Measurements from ENCODE around the gene DDAH1. TPM values are rescaled to one million over a fixed set of nuclear protein-coding genes. Genes with fewer than 3 reads are reported as not detected.

Gene DDAH1
- total RNA-seq, 1 experiment from 2014 or later: 36.3 TPM

DNA sequence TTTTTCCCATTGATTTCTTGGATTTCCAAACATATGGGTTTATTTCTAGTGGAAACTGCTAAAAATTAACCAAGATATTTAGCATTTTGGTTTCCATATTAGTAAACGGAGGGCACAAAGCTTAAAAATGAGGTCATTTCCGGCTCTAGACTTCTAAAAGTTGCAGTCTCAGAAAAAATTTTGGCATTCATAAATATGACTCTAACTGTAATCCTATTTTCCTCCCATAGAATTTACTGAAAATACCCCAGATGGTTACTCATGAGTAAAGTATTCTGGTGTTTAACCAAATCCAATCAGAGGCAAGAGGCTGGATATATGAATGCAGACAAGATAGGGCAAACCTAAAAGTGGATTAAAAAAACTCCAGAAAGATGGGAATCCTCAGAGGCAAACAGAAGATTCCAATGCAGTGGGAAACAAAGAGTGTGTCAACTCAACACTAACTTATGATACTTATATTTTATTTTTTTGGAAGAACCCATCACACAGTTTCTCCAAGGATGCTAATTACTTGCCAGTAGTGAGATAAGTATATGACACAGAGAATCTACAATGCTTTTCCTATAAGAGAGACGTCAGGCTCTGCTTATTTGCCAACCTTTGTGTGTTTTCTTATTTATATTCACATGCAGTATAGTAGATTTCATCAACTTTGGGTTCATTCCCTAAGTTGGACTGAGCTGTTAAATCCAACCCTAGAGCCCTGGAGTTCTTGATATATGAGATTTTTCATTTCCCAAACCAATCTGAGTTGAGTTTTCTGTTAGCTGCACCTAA, 98.4 kb downstream of the DDAH1 start:
- Mint-ChIP-seq H3K9me3 (no peaks in the 10 kb centered on the region), H3K4me3 (no peak overlapping the region), H3K36me3 (ENCODE audit: insufficient read depth in 1 of 3, low read depth in 3 of 3) (no peaks in the 10 kb centered on the region), H3K27ac (no peak overlapping the region), H3K27me3 (ENCODE audit: low read depth) (no peaks in the 10 kb centered on the region), H3K4me1 (no peaks in the 10 kb centered on the region)
- no peak overlapping the region for H3K4me2 ChIP-seq (ENCODE audit: insufficient read depth, insufficient read length, low read length)
- no CpG with 5 or more reads among the region's 3 CpGs for WGBS (ENCODE audit: extremely low coverage, insufficient read length, low lambda C conversion rate)
- H2BK15ac ChIP-seq (ENCODE audit: low read depth, low read length): no peak overlapping the region
- H2BK20ac ChIP-seq (ENCODE audit: low read depth, low read length, poor library complexity, severe bottlenecking): no peak overlapping the region
- no peak overlapping the region for H3K14ac ChIP-seq (ENCODE audit: insufficient read depth, low read length)
- H3K56ac ChIP-seq (ENCODE audit: insufficient read length, low read depth, low read length): no peak overlapping the region
- H2AK5ac ChIP-seq (ENCODE audit: insufficient read length, low read length): no peak overlapping the region
- H3K79me2 ChIP-seq (ENCODE audit: insufficient read depth, low read length): 0 out of 2 replicates have a peak, but pooled peaks cover 2% of the 10 kb centered on the region
- no peak overlapping the region for H2BK5ac ChIP-seq (ENCODE audit: insufficient read length, low read length)
- TF ChIP-seq, protein P1, sequence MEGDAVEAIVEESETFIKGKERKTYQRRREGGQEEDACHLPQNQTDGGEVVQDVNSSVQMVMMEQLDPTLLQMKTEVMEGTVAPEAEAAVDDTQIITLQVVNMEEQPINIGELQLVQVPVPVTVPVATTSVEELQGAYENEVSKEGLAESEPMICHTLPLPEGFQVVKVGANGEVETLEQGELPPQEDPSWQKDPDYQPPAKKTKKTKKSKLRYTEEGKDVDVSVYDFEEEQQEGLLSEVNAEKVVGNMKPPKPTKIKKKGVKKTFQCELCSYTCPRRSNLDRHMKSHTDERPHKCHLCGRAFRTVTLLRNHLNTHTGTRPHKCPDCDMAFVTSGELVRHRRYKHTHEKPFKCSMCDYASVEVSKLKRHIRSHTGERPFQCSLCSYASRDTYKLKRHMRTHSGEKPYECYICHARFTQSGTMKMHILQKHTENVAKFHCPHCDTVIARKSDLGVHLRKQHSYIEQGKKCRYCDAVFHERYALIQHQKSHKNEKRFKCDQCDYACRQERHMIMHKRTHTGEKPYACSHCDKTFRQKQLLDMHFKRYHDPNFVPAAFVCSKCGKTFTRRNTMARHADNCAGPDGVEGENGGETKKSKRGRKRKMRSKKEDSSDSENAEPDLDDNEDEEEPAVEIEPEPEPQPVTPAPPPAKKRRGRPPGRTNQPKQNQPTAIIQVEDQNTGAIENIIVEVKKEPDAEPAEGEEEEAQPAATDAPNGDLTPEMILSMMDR (conservative IDR thresholded peaks at IDR 0.05): no peak
- no peaks in the 10 kb centered on the region for H3K4me1 ChIP-seq (ENCODE audit: insufficient read depth, low read length)
- no peak overlapping the region for H2BK12ac ChIP-seq (ENCODE audit: insufficient read length, low read depth, low read length)
- no peak overlapping the region for H4K5ac ChIP-seq (ENCODE audit: insufficient read length, low read depth, low read length)
- H3K4ac ChIP-seq (ENCODE audit: low read depth, low read length): no peak overlapping the region
- no peaks in the 10 kb centered on the region for H3K9me3 ChIP-seq (ENCODE audit: control insufficient read depth, low read depth, low read length)
- no peak overlapping the region for H4K8ac ChIP-seq (replicated peaks; ENCODE audit: insufficient read length, low read depth, low read length)
- H2BK120ac ChIP-seq (ENCODE audit: low read depth, low read length, poor library complexity, severe bottlenecking): no peak overlapping the region
- no peaks in the 10 kb centered on the region for H3K23me2 ChIP-seq (ENCODE audit: insufficient read length, low read depth, low read length, poor library complexity, severe bottlenecking)
- no peaks in the 10 kb centered on the region for H3K27me3 ChIP-seq (ENCODE audit: insufficient read depth, low read length)
- H3T11ph ChIP-seq (ENCODE audit: low read length): no peak overlapping the region
- DNase-seq: no peak
- no peak overlapping the region for H4K91ac ChIP-seq (ENCODE audit: insufficient read length, low read depth, low read length)
- no peak overlapping the region for H3K27ac ChIP-seq (ENCODE audit: insufficient read length, low read depth, low read length)
- H3K9ac ChIP-seq (ENCODE audit: extremely low read depth, insufficient read length, low read length): no peak overlapping the region
- H3K79me1 ChIP-seq (ENCODE audit: insufficient read depth, low read depth, low read length, poor library complexity, severe bottlenecking): no peaks in the 10 kb centered on the region
- no peak overlapping the region for H3K18ac ChIP-seq (ENCODE audit: insufficient read length, low read depth, low read length)
- H4K20me1 ChIP-seq (ENCODE audit: control insufficient read depth, insufficient read depth, insufficient read length): no peaks in the 10 kb centered on the region
- H3K23ac ChIP-seq (ENCODE audit: insufficient read length, low read depth, low read length): no peak overlapping the region
- no peak overlapping the region for H2AFZ ChIP-seq (ENCODE audit: low read length)

Data from H9 (cell line).